RPMI7951 (cell line): ENCODE results near the gene BGLAP. TPM values are rescaled to one million over a fixed set of nuclear protein-coding genes. Genes with fewer than 3 reads are reported as not detected.

Experiments used
- DNase-seq: peaks from one replicate; pipeline ENCODE4 v3.0.0-alpha.2; 2012; ENCODE audit warnings: low read depth
- total RNA-seq: library from RNA; depleted of rRNA; stranded (reverse); fragments of >200 nt; shearing (Covaris generic); gene quantifications from 2 replicates; pipeline ENCODE4 v1.2.3, GENCODE V29; 2014

BGLAP gene
- total RNA-seq, 1 experiment from 2014 or later = 17.7 TPM

- no peak for DNase-seq
These were observed 15.2 kb upstream of the BGLAP start for GRCh38 chr1:156226782-156227181.

- DNase-seq = no peak
These were observed 13.5 kb upstream of the BGLAP start for GRCh38 chr1:156228501-156228900.

- no peak for DNase-seq
These were observed 12.0 kb upstream of the BGLAP start for GRCh38 chr1:156229809-156230472.

- no peak for DNase-seq
These were observed 11.5 kb upstream of the BGLAP start for GRCh38 chr1:156230473-156230837.

GRCh38 chr1:156232201-156232894 lies 9.6 kb upstream of the BGLAP start:
- no peak for DNase-seq

GRCh38 chr1:156233426-156234127 lies 8.4 kb upstream of the BGLAP start:
- peak; percentile 73 for DNase-seq

- DNase-seq = no peak
These were observed 5.8 kb upstream of the BGLAP start for GRCh38 chr1:156236164-156236563.

GRCh38 chr1:156238248-156238647 lies 3.7 kb upstream of the BGLAP start:
- DNase-seq = no peak

- peak; percentile 90 for DNase-seq
These were observed 623 bp upstream of the BGLAP start for GRCh38 chr1:156241311-156241811.

GRCh38 chr1:156242738-156243137 lies 754 bp downstream of the BGLAP start:
- no peak for DNase-seq

- DNase-seq = no peak
These were observed 2.1 kb downstream of the BGLAP start for GRCh38 chr1:156244126-156244525.

- no peak for DNase-seq
These were observed 2.7 kb downstream of the BGLAP start for GRCh38 chr1:156244712-156245111.

- DNase-seq = peak; percentile 37
These were observed 3.7 kb downstream of the BGLAP start for GRCh38 chr1:156245451-156246232.

DNA sequence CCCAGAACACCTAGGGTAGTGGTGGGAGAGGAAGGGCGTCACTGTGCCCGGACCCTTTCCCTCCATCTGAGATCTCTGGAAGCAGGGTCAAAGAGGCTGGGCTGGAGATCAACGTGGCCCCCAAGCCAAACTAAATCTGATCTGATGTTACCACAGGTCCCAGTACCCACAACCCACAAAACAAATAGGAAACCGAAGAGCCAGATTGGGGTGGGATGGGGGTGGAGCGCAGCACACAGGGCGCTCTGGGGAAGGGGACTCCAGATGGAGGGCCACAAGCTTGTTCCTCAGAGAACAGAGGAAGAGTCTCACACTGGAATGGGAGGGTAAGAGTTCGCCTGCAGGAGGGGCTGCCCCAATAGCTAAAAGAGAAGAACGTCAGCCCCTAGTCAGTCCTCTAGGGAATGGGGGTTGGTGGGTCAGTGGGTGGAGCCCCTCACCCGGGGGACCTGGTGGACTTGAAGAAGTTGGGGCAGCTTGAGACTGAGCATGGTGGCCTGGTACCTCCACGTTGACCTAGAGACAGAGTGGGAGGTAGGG lies 4.3 kb downstream of the BGLAP start:
- no peak for DNase-seq

GRCh38 chr1:156246781-156247459 lies 4.9 kb downstream of the BGLAP start:
- DNase-seq = no peak

DNA sequence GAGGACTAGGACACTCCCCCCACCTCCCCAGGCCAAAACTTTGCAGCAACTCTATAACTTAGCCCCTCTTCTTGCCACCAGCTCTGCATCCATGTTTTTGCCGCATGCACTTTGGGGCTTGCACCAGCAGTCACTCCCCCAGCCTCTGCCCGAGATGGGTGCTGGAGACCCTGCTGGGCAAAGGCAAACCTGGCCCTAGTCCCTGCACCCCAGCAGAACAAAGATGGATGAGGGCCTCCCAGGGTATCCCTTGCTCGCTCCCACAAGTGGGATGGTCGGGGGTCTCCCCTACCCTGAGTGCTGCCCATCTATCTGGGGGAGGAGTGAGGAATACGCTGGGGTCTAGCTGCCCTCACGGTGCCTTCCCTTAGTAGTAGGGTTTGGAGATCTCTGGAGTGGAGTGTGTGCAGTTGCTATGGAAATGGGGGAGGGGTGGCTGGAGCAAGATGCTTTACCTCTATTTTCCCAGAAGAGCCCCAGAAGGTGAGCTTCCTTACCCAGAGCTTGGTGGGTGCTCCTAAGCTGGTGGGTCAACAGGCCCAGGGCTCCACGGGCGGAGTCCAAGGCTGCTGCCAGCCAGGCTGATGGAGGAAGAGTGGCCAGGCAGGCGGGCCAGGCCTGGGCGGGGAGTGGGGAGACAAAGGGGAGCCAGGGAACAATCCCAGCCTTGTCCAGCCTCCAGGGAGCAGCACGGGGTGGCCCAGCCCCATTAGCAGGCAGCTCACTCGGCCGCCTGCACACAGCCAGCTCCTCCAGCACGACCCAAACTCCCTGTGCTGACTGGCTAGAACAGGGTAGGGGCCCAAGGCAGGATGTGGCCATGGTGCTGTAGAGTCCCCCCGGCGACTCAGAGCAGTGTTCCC lies 5.7 kb downstream of the BGLAP start, which contains the start of gene PAQR6:
PAQR6 (minus strand) TSS at position 597 of the 863 bp plus-strand sequence. CDS start 1,325 bp downstream, outside the sequence.
- no peak for DNase-seq

DNA sequence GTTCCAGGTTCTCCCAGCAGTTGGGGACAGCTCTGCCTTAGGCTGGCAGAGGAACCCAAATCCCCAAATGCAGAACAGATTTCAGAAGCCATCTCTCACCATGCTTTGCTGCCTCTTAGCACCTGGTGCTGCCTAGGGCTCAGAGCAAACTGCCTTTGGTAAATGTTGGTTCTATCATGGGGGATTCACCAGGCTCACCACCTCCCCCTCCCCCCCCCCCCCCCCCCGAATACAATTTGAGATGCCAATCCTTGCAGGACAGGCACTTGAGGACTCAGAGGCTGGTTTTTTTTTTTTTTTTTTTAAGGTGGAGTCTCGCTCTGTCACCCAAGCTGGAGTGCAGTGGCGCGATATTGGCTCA lies 6.3 kb downstream of the BGLAP start:
- no peak for DNase-seq

GRCh38 chr1:156249593-156249992 lies 7.6 kb downstream of the BGLAP start:
- no peak for DNase-seq

DNA sequence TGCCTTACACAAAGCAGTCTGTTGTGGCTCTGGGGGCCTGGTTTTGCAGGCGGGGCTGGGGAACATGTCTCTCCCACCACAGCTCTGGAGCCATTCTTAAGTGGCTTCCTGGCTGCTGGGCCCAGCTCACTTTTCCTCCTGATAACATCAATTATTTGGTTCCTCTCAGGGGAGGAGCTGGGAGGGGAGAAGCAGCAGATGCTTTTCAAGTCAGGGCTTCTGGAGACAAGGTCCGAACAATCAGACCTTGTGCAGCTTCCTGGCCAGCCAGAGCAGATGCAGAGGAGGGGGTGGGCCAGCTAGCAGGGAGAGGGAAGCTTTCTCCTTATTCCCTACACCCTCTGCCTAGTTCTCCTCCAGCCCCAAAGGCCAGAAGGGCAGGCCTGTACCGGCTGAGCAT lies 9.5 kb downstream of the BGLAP start:
- DNase-seq = no peak

GRCh38 chr1:156253634-156254033 lies 11.7 kb downstream of the BGLAP start:
- DNase-seq = no peak
